Measurements from ENCODE around the gene TPP1. TPM values are rescaled to one million over a fixed set of nuclear protein-coding genes. Genes with fewer than 3 reads are reported as not detected.

The TPP1 gene
- total and polyA plus RNA-seq, 10 of the 15 experiments (the other 5 are each of a cell fraction or from before 2014, with no cell fraction given) = 7.5 to 64.6 (median 38.3) TPM

- TF ChIP-seq SKIL (IDR thresholded peaks at IDR 0.05; ENCODE audit: low read depth, poor library complexity, severe bottlenecking) (peak; percentile 38), E2F8 (IDR thresholded peaks at IDR 0.05; ENCODE audit: low read depth, partially characterized antibody) (no peak), FOXK2 (IDR thresholded peaks at IDR 0.05) (no peak), LARP7 (IDR thresholded peaks at IDR 0.05) (peak; percentile 17; the same call in 1 of the 2 replicates), NR2C2 (IDR thresholded peaks at IDR 0.05; ENCODE audit: borderline replicate concordance, control insufficient read depth, insufficient read length, low read depth) (no peak), USF1 (IDR thresholded peaks at IDR 0.05; ENCODE audit: borderline replicate concordance, extremely low read length, insufficient read depth, low read depth, low read length) (peak; percentile 95), RB1 (IDR thresholded peaks at IDR 0.05; ENCODE audit: borderline replicate concordance) (no peak), RFX5 (IDR thresholded peaks at IDR 0.05; ENCODE audit: low read depth, low read length) (peak; percentile 100), SIN3A (IDR thresholded peaks at IDR 0.05; ENCODE audit: low read depth, low read length) (peak; percentile 95), TCF7 (IDR thresholded peaks at IDR 0.05; ENCODE audit: borderline replicate concordance) (no peak), PAX5 (IDR thresholded peaks at IDR 0.05; ENCODE audit: borderline replicate concordance, low read depth, low read length) (peak; percentile 41; the same call in 1 of the 2 replicates), SREBF2 (IDR thresholded peaks at IDR 0.05; ENCODE audit: low read length) (no peak; the same call in 1 of the 2 replicates), ZBTB4 (CRISPR knock-in tag; IDR thresholded peaks at IDR 0.05) (no peak), STAT1 (conservative IDR thresholded peaks at IDR 0.05) (no peak), RELB (IDR thresholded peaks at IDR 0.05; ENCODE audit: low read depth) (peak; percentile 93), ZNF24 (IDR thresholded peaks at IDR 0.05) (no peak)
Measured at GRCh38 chr11:6619004-6619745, at the start of gene TPP1 (continued).

Measured in GM12878 (cell line).